ENCODE measurements around the gene CDH8. TPM values are rescaled to one million over a fixed set of nuclear protein-coding genes. Genes with fewer than 3 reads are reported as not detected.
A peak's percentile ranks its signal among the peaks of the same experiment; 100 is the strongest.

The CDH8 gene
- polyA plus RNA-seq, 2 of the 4 experiments (the other 2 are of a cell fraction), result 0.23 to 0.94 TPM

DNA sequence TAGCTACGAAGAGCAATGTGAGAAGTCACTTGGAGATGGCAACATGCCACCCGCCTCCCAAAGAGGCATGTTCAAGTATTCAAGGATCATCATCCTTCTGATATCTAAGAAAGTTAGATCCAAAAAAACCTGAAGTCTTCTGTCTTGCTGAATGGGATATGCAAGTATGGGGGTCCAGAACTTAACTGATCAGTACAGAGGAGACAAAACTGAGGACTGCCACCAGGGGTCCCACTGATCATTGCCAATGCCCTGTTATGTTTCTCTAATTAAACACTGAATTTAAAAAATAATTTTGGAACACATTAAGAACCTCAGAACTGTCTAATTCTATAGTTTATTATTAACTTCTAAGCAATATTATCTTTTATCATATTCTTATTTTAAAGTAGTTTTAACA lies 99.7 kb downstream of the CDH8 start:
- H3K4me3 ChIP-seq, result no peak overlapping the region
- DNase-seq (ENCODE audit: low read depth in 1 of 2, low spot score in 1 of 2) (no peak), FAIRE-seq (no peak), ATAC-seq (no peak)
- no peak overlapping the region for H3K4me2 ChIP-seq
- no peaks in the 10 kb centered on the region for H3K9me3 ChIP-seq
- ChIA-PET CTCF (no interaction called here), POLR2A (no interaction called here)
- 60% methylated on average over 2 of the region's 2 CpGs for WGBS (ENCODE audit: missing lambda C conversion rate)
- no peaks in the 10 kb centered on the region for H3K4me1 ChIP-seq
- TF ChIP-seq ESRRA (IDR thresholded peaks at IDR 0.05; ENCODE audit: borderline replicate concordance, low read length), result no peak
- no peak for TF ChIP-seq NFE2L2 (conservative IDR thresholded peaks at IDR 0.05; ENCODE audit: low read length)
- TF ChIP-seq JUNB (IDR thresholded peaks at IDR 0.05), result no peak
- TF ChIP-seq JUN (IDR thresholded peaks at IDR 0.05), result no peak
- no peak for TF ChIP-seq EHF (CRISPR knock-in tag; IDR thresholded peaks at IDR 0.05)
- TF ChIP-seq ELK1 (IDR thresholded peaks at IDR 0.05; ENCODE audit: low read depth, low read length), result no peak
- TF ChIP-seq FOSB (CRISPR knock-in tag; IDR thresholded peaks at IDR 0.05), result no peak
- TF ChIP-seq HMGXB4 (CRISPR knock-in tag; IDR thresholded peaks at IDR 0.05; ENCODE audit: borderline replicate concordance), result no peak
- TF ChIP-seq TFCP2L1 (CRISPR knock-in tag; IDR thresholded peaks at IDR 0.05), result no peak
- no peak for TF ChIP-seq CEBPB (IDR thresholded peaks at IDR 0.05)
- TF ChIP-seq, protein P1, sequence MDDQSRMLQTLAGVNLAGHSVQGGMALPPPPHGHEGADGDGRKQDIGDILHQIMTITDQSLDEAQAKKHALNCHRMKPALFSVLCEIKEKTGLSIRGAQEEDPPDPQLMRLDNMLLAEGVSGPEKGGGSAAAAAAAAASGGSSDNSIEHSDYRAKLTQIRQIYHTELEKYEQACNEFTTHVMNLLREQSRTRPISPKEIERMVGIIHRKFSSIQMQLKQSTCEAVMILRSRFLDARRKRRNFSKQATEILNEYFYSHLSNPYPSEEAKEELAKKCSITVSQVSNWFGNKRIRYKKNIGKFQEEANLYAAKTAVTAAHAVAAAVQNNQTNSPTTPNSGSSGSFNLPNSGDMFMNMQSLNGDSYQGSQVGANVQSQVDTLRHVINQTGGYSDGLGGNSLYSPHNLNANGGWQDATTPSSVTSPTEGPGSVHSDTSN (IDR thresholded peaks at IDR 0.05), result no peak
- TF ChIP-seq ZSCAN20 (CRISPR knock-in tag; IDR thresholded peaks at IDR 0.05), result no peak
- no peak for TF ChIP-seq RAD21 (conservative IDR thresholded peaks at IDR 0.05 in 1 of 2, IDR thresholded peaks at IDR 0.05 in 1 of 2)
- TF ChIP-seq CHD4 (IDR thresholded peaks at IDR 0.05; ENCODE audit: borderline replicate concordance), result no peak
- H3K27ac ChIP-seq, result no peak overlapping the region

DNA sequence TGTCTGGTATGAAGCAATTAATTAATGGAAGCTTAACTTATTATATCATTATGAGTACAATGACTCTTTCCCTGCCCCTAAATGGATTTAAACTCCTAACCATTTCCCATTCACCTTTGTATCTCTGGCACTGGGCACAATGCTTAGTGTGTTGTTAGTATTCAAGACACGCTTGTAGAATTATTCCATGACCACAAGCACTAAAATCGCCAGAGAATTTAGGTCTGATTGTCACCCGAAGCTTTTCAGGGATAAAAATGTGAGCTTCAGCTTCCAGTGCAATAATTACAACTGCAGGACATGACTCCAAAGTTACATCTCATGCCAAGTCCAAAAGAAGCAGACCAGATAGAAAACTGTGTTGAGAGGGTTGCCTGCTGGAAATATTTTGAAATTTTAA lies 101.6 kb downstream of the CDH8 start:
- Histone ChIP-seq H3K4me3 (no peak overlapping the region), H3K4me2 (no peak overlapping the region), H3K9me3 (no peaks in the 10 kb centered on the region), H3K27ac (no peak overlapping the region), H3K4me1 (0 out of 3 replicates have a peak, but pooled peaks cover 2% of the 10 kb centered on the region)
- DNase-seq (ENCODE audit: low read depth in 1 of 2, low spot score in 1 of 2) (no peak), FAIRE-seq (no peak), ATAC-seq (no peak)
- no peak for TF ChIP-seq NPAS2 (CRISPR knock-in tag; IDR thresholded peaks at IDR 0.05; ENCODE audit: borderline replicate concordance)
- no peak for TF ChIP-seq CHD4 (IDR thresholded peaks at IDR 0.05; ENCODE audit: borderline replicate concordance)
- no peak for TF ChIP-seq ZC3H11A (IDR thresholded peaks at IDR 0.05)
- no peak for TF ChIP-seq TFCP2L1 (CRISPR knock-in tag; IDR thresholded peaks at IDR 0.05)
- TF ChIP-seq GATA3 (IDR thresholded peaks at IDR 0.05; ENCODE audit: borderline replicate concordance), result no peak
- TF ChIP-seq RARB (CRISPR knock-in tag; IDR thresholded peaks at IDR 0.05), result no peak
- TF ChIP-seq BCL3 (IDR thresholded peaks at IDR 0.05), result no peak
- ChIA-PET POLR2A (no interaction called here), CTCF (no interaction called here)
- 34% methylated on average over 3 of the region's 3 CpGs for WGBS (ENCODE audit: missing lambda C conversion rate)

- Histone ChIP-seq H3K4me3 (no peak overlapping the region), H3K4me1 (peaks cover 17% of the 10 kb centered on the region; the same call in 2 of the 3 replicates), H3K27ac (no peak overlapping the region), H3K4me2 (no peak overlapping the region), H3K9me3 (no peaks in the 10 kb centered on the region)
- ATAC-seq, result no peak
- no peak for TF ChIP-seq MAZ (IDR thresholded peaks at IDR 0.05; ENCODE audit: borderline replicate concordance, low read depth, low read length)
- TF ChIP-seq MAFK (IDR thresholded peaks at IDR 0.05; ENCODE audit: partially characterized antibody), result peak; percentile 18
- TF ChIP-seq HOXB5 (CRISPR knock-in tag; IDR thresholded peaks at IDR 0.05), result no peak
- DNase-seq (ENCODE audit: low read depth in 1 of 2, low spot score in 1 of 2), result no peak
- no peak for FAIRE-seq
- 15% methylated on average over 1 of the region's 1 CpG for WGBS (ENCODE audit: missing lambda C conversion rate)
- CTCF ChIA-PET, result no interaction called here
- POLR2A ChIA-PET, result no interaction called here
Observed at GRCh38 chr16:61929776-61930175, 106.5 kb downstream of the CDH8 start.
